ENCODE results near the gene RNASE4.

Gene RNASE4

DNA sequence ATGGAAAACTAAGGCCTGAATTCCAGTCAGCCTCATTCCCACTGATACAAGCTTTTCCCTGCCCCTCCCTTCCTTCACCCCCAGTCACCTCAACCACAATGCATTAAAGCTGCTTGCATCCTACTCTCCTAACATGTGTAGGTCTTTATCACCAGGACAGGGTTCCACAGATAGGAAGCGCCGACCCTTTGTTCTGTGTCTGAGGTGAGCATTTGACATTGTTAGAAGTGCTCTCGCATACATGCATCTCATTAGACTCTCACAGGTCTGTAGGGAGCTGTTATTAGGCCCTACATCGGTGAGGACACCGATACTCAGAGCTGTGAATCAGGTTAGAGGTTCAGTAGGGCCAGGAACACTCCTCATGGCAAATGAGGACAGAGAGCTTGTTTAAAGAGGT, 48.1 kb downstream of the RNASE4 start:
- Histone ChIP-seq H2AK5ac (ENCODE audit: low read length, severe bottlenecking) (no peak overlapping the region), H4K91ac (ENCODE audit: low read length) (no peak overlapping the region), H3K18ac (ENCODE audit: low read depth in 1 of 2, low read length in 2 of 2) (no peak overlapping the region), H3K9ac (ENCODE audit: low read length) (no peak overlapping the region), H2BK15ac (ENCODE audit: low read depth, poor library complexity, severe bottlenecking) (no peak overlapping the region), H2BK120ac (ENCODE audit: low read depth, low read length) (no peak overlapping the region), H2AFZ (ENCODE audit: low read depth, low read length) (no peak overlapping the region), H2BK12ac (ENCODE audit: low read length in 2 of 2) (no peak overlapping the region), H3K9me3 (ENCODE audit: control insufficient read depth, low read length) (no peaks in the 10 kb centered on the region), H3K79me1 (replicated peaks; ENCODE audit: low read length, poor library complexity, severe bottlenecking) (no peaks in the 10 kb centered on the region), H3K4ac (ENCODE audit: low read depth in 1 of 2, low read length in 2 of 2) (no peak overlapping the region), H3K4me3 (ENCODE audit: insufficient read depth in 1 of 2, low read depth in 1 of 2, low read length in 2 of 2) (no peak overlapping the region), H3K36me3 (ENCODE audit: control insufficient read depth in 1 of 2, insufficient read depth in 2 of 2, low read depth in 1 of 2, low read length in 2 of 2) (no peaks in the 10 kb centered on the region), H3K4me2 (ENCODE audit: low read length, poor library complexity, severe bottlenecking) (no peak overlapping the region), H3K14ac (ENCODE audit: low read length in 2 of 2) (no peak overlapping the region), H3K23ac (ENCODE audit: low read length in 2 of 2) (no peak overlapping the region), H2BK5ac (ENCODE audit: low read depth, low read length, poor library complexity, severe bottlenecking) (no peak overlapping the region), H4K8ac (ENCODE audit: low read length) (no peak overlapping the region), H3K27ac (ENCODE audit: low read length, poor library complexity, severe bottlenecking) (no peak overlapping the region), H3K27me3 (ENCODE audit: control insufficient read depth in 1 of 2, insufficient read depth in 1 of 2, low read length in 2 of 2) (peaks cover 3 to 20% of the 10 kb centered on the region in 2 experiments), H3K4me1 (ENCODE audit: control insufficient read depth, insufficient read depth, low read depth, low read length) (no peaks in the 10 kb centered on the region)
- 74% methylated on average over 5 of the region's 5 CpGs for WGBS
- no peak for DNase-seq

- no peak overlapping the region for H3K4me3 ChIP-seq (ENCODE audit: insufficient read depth in 1 of 2, low read depth in 1 of 2, low read length in 2 of 2)
Measured at GRCh38 chr14:20732979-20733635, 48.7 kb downstream of the RNASE4 start.

GRCh38 chr14:20733684-20734429, 49.5 kb downstream of the RNASE4 start:
- no peaks in the 10 kb centered on the region for H3K36me3 ChIP-seq (ENCODE audit: control insufficient read depth in 1 of 2, insufficient read depth in 2 of 2, low read depth in 1 of 2, low read length in 2 of 2)
- no peak overlapping the region for H2BK5ac ChIP-seq (ENCODE audit: low read depth, low read length, poor library complexity, severe bottlenecking)
- no peak overlapping the region for H3K23ac ChIP-seq (ENCODE audit: low read length in 2 of 2)
- H3K4me2 ChIP-seq (ENCODE audit: low read length, poor library complexity, severe bottlenecking), result no peak overlapping the region
- no peak overlapping the region for H2BK120ac ChIP-seq (ENCODE audit: low read depth, low read length)
- no peaks in the 10 kb centered on the region for H3K9me3 ChIP-seq (ENCODE audit: control insufficient read depth, low read length)
- peaks cover 0 to 15% of the 10 kb centered on the region in 2 experiments for H3K27me3 ChIP-seq (ENCODE audit: control insufficient read depth in 1 of 2, insufficient read depth in 1 of 2, low read length in 2 of 2)
- no peak overlapping the region for H2AK5ac ChIP-seq (ENCODE audit: low read length, severe bottlenecking)
- H2AFZ ChIP-seq (ENCODE audit: low read depth, low read length), result no peak overlapping the region
- H3K4me1 ChIP-seq (ENCODE audit: control insufficient read depth, insufficient read depth, low read depth, low read length), result no peaks in the 10 kb centered on the region
- H3K14ac ChIP-seq (ENCODE audit: low read length in 2 of 2), result no peak overlapping the region
- no peak overlapping the region for H3K4me3 ChIP-seq (ENCODE audit: insufficient read depth in 1 of 2, low read depth in 1 of 2, low read length in 2 of 2)
- H3K4ac ChIP-seq (ENCODE audit: low read depth in 1 of 2, low read length in 2 of 2), result no peak overlapping the region
- H4K91ac ChIP-seq (ENCODE audit: low read length), result no peak overlapping the region
- no peak for DNase-seq
- WGBS, result 35% methylated on average over 3 of the region's 6 CpGs
- H2BK12ac ChIP-seq (ENCODE audit: low read length in 2 of 2), result no peak overlapping the region
- no peak overlapping the region for H3K18ac ChIP-seq (ENCODE audit: low read depth in 1 of 2, low read length in 2 of 2)
- no peaks in the 10 kb centered on the region for H3K79me1 ChIP-seq (replicated peaks; ENCODE audit: low read length, poor library complexity, severe bottlenecking)
- no peak overlapping the region for H4K8ac ChIP-seq (ENCODE audit: low read length)
- no peak overlapping the region for H2BK15ac ChIP-seq (ENCODE audit: low read depth, poor library complexity, severe bottlenecking)
- no peak overlapping the region for H3K27ac ChIP-seq (ENCODE audit: low read length, poor library complexity, severe bottlenecking)
- H3K9ac ChIP-seq (ENCODE audit: low read length), result no peak overlapping the region

More at GRCh38 chr14:20732979-20733635, 48.7 kb downstream of the RNASE4 start:
- no peak overlapping the region for H3K4ac ChIP-seq (ENCODE audit: low read depth in 1 of 2, low read length in 2 of 2)
- no peak overlapping the region for H3K18ac ChIP-seq (ENCODE audit: low read depth in 1 of 2, low read length in 2 of 2)
- H4K91ac ChIP-seq (ENCODE audit: low read length), result no peak overlapping the region
- H2BK15ac ChIP-seq (ENCODE audit: low read depth, poor library complexity, severe bottlenecking), result no peak overlapping the region
- no peak overlapping the region for H3K14ac ChIP-seq (ENCODE audit: low read length in 2 of 2)
- H3K9ac ChIP-seq (ENCODE audit: low read length), result no peak overlapping the region
- H3K36me3 ChIP-seq (ENCODE audit: control insufficient read depth in 1 of 2, insufficient read depth in 2 of 2, low read depth in 1 of 2, low read length in 2 of 2), result no peaks in the 10 kb centered on the region
- DNase-seq, result no peak
- H2AFZ ChIP-seq (ENCODE audit: low read depth, low read length), result no peak overlapping the region
- no peaks in the 10 kb centered on the region for H3K9me3 ChIP-seq (ENCODE audit: control insufficient read depth, low read length)
- no peak overlapping the region for H3K27ac ChIP-seq (ENCODE audit: low read length, poor library complexity, severe bottlenecking)
- H3K79me1 ChIP-seq (replicated peaks; ENCODE audit: low read length, poor library complexity, severe bottlenecking), result no peaks in the 10 kb centered on the region
- H2BK5ac ChIP-seq (ENCODE audit: low read depth, low read length, poor library complexity, severe bottlenecking), result no peak overlapping the region
- H2AK5ac ChIP-seq (ENCODE audit: low read length, severe bottlenecking), result no peak overlapping the region
- no peak overlapping the region for H2BK120ac ChIP-seq (ENCODE audit: low read depth, low read length)
- 61% methylated on average over 6 of the region's 6 CpGs for WGBS
- no peaks in the 10 kb centered on the region for H3K4me1 ChIP-seq (ENCODE audit: control insufficient read depth, insufficient read depth, low read depth, low read length)
- peaks cover 0 to 14% of the 10 kb centered on the region in 2 experiments for H3K27me3 ChIP-seq (ENCODE audit: control insufficient read depth in 1 of 2, insufficient read depth in 1 of 2, low read length in 2 of 2)
- no peak overlapping the region for H2BK12ac ChIP-seq (ENCODE audit: low read length in 2 of 2)
- H3K4me2 ChIP-seq (ENCODE audit: low read length, poor library complexity, severe bottlenecking), result no peak overlapping the region
- no peak overlapping the region for H4K8ac ChIP-seq (ENCODE audit: low read length)
- H3K23ac ChIP-seq (ENCODE audit: low read length in 2 of 2), result no peak overlapping the region

GRCh38 chr14:20734430-20734806, 50.1 kb downstream of the RNASE4 start:
- Histone ChIP-seq H4K91ac (ENCODE audit: low read length) (no peak overlapping the region), H2BK120ac (ENCODE audit: low read depth, low read length) (no peak overlapping the region), H2AK5ac (ENCODE audit: low read length, severe bottlenecking) (no peak overlapping the region), H3K4ac (ENCODE audit: low read depth in 1 of 2, low read length in 2 of 2) (no peak overlapping the region), H3K4me1 (ENCODE audit: control insufficient read depth, insufficient read depth, low read depth, low read length) (no peaks in the 10 kb centered on the region), H3K23ac (ENCODE audit: low read length in 2 of 2) (no peak overlapping the region), H4K8ac (ENCODE audit: low read length) (no peak overlapping the region), H3K9me3 (ENCODE audit: control insufficient read depth, low read length) (no peaks in the 10 kb centered on the region), H3K4me2 (ENCODE audit: low read length, poor library complexity, severe bottlenecking) (no peak overlapping the region), H2BK5ac (ENCODE audit: low read depth, low read length, poor library complexity, severe bottlenecking) (no peak overlapping the region), H3K4me3 (ENCODE audit: insufficient read depth in 1 of 2, low read depth in 1 of 2, low read length in 2 of 2) (no peak overlapping the region), H3K27me3 (ENCODE audit: control insufficient read depth in 1 of 2, insufficient read depth in 1 of 2, low read length in 2 of 2) (peaks cover 0 to 19% of the 10 kb centered on the region in 2 experiments), H2BK15ac (ENCODE audit: low read depth, poor library complexity, severe bottlenecking) (no peak overlapping the region), H2BK12ac (ENCODE audit: low read length in 2 of 2) (no peak overlapping the region), H3K79me1 (replicated peaks; ENCODE audit: low read length, poor library complexity, severe bottlenecking) (no peaks in the 10 kb centered on the region), H3K14ac (ENCODE audit: low read length in 2 of 2) (no peak overlapping the region), H3K36me3 (ENCODE audit: control insufficient read depth in 1 of 2, insufficient read depth in 2 of 2, low read depth in 1 of 2, low read length in 2 of 2) (no peaks in the 10 kb centered on the region), H3K27ac (ENCODE audit: low read length, poor library complexity, severe bottlenecking) (no peak overlapping the region), H2AFZ (ENCODE audit: low read depth, low read length) (no peak overlapping the region), H3K9ac (ENCODE audit: low read length) (no peak overlapping the region), H3K18ac (ENCODE audit: low read depth in 1 of 2, low read length in 2 of 2) (no peak overlapping the region)
- 56% methylated on average over 4 of the region's 4 CpGs for WGBS
- DNase-seq, result no peak
